ENCODE data around the gene FBLN1. TPM values are rescaled to one million over a fixed set of nuclear protein-coding genes. Genes with fewer than 3 reads are reported as not detected.
"Not testable (repeated sequence)": the region's sequence is repeated elsewhere in the genome, so short reads cannot be mapped to it uniquely, and the experiment has no call there.

Gene FBLN1
- total RNA-seq, 1 donor from 2014 or later = 39.5 TPM

- no peak for ATAC-seq
Measured at GRCh38 chr22:45585946-45586540, 83.4 kb downstream of the FBLN1 start.

- ATAC-seq = no peak
Measured at GRCh38 chr22:45586651-45587405, 84.1 kb downstream of the FBLN1 start.

GRCh38 chr22:45587638-45588505 lies 85.2 kb downstream of the FBLN1 start:
- ATAC-seq = no peak

- ATAC-seq = no peak
Measured at GRCh38 chr22:45589556-45589955, 86.9 kb downstream of the FBLN1 start.

GRCh38 chr22:45590262-45590661 lies 87.6 kb downstream of the FBLN1 start:
- ATAC-seq = no peak

GRCh38 chr22:45591633-45592213 lies 89.0 kb downstream of the FBLN1 start:
- not testable (repeated sequence) for ATAC-seq

GRCh38 chr22:45594123-45594941 lies 91.6 kb downstream of the FBLN1 start:
- no peak for ATAC-seq

GRCh38 chr22:45597460-45598192 lies 94.9 kb downstream of the FBLN1 start:
- ATAC-seq = no peak

GRCh38 chr22:45598596-45599217 lies 96.0 kb downstream of the FBLN1 start:
- ATAC-seq = no peak

- no peak for ATAC-seq
Measured at GRCh38 chr22:45599836-45600577, 97.3 kb downstream of the FBLN1 start.

- ATAC-seq = no peak
Measured at GRCh38 chr22:45600790-45601730, 98.4 kb downstream of the FBLN1 start.

GRCh38 chr22:45602004-45602733 lies 99.5 kb downstream of the FBLN1 start:
- no peak for ATAC-seq

GRCh38 chr22:45602824-45603595 lies 100.3 kb downstream of the FBLN1 start:
- no peak for ATAC-seq

- no peak for ATAC-seq
Measured at GRCh38 chr22:45603619-45604018, 100.9 kb downstream of the FBLN1 start.

GRCh38 chr22:45608045-45608444 lies 105.4 kb downstream of the FBLN1 start:
- ATAC-seq = peak; percentile 29

- ATAC-seq = peak; percentile 13
Measured at GRCh38 chr22:45608763-45609180, 106.1 kb downstream of the FBLN1 start.

GRCh38 chr22:45612451-45612901 lies 109.8 kb downstream of the FBLN1 start:
- peak; percentile 59 for ATAC-seq

Data from esophagus mucosa (tissue), 1 donor.